Keratinocyte (primary cell): ENCODE data around the gene FMN2. TPM values are rescaled to one million over a fixed set of nuclear protein-coding genes. Genes with fewer than 3 reads are reported as not detected.

Experiments
- DNase-seq: peaks from one replicate; pipeline ENCODE4 v3.0.0-alpha.2; 2011; ENCODE audit warnings: low read depth, missing footprints, low spot score
- FAIRE-seq: peaks from 2 replicates; lab custom pipeline; 2011; peaks lifted over from hg19 to GRCh38; lab: Jason Lieb, UNC
- H2AFZ ChIP-seq: 2 replicates; pipeline ENCODE4 v1.6.0; 2012; ENCODE audit warnings: low read length, control low read depth, inconsistent platforms; ENCODE audit not compliant: control insufficient read depth
- H3K27ac ChIP-seq: 2 replicates; pipeline ENCODE4 v1.5.1; 2011; ENCODE audit warnings: low read length; ENCODE audit not compliant: control insufficient read depth, insufficient read depth
- H3K27me3 ChIP-seq: 3 replicates; pipeline ENCODE4 v1.6.0; 2011; ENCODE audit warnings: low read length; ENCODE audit not compliant: control insufficient read depth, insufficient read depth; ENCODE audit errors: extremely low read depth
- H3K36me3 ChIP-seq, 2 experiments: 2 replicates in 1 of 2; 3 replicates in 1 of 2; pipeline ENCODE4 v1.5.1; 2011; ENCODE audit warnings: low read length in 2 of 2, mild to moderate bottlenecking in 1 of 2; ENCODE audit not compliant: control insufficient read depth in 2 of 2, insufficient read depth in 2 of 2; ENCODE audit errors: extremely low read depth in 1 of 2
- H3K4me1 ChIP-seq: 3 replicates; pipeline ENCODE4 v1.5.1; 2011; ENCODE audit warnings: low read length; ENCODE audit not compliant: control insufficient read depth, insufficient read depth; ENCODE audit errors: extremely low read depth
- H3K4me2 ChIP-seq: 3 replicates; pipeline ENCODE4 v1.6.0; 2011; ENCODE audit warnings: low read depth, low read length; ENCODE audit not compliant: control insufficient read depth, insufficient read depth; ENCODE audit errors: extremely low read depth
- H3K4me3 ChIP-seq, 3 experiments: fragments of 200-600 bp in 1 of 3; sonication (generic) in 1 of 3; 2 replicates in 2 of 3; 3 replicates in 1 of 3; pipeline ENCODE4 v1.5.1; 2011 to 2016; ENCODE audit warnings: low read length in 3 of 3, mild to moderate bottlenecking in 3 of 3, control low read depth in 2 of 3, inconsistent platforms in 1 of 3, low read depth in 1 of 3, mixed read lengths in 1 of 3, mixed run types in 1 of 3, moderate library complexity in 1 of 3; ENCODE audit not compliant: control insufficient read depth in 2 of 3, insufficient read depth in 2 of 3; ENCODE audit errors: extremely low read depth in 1 of 3
- H3K79me2 ChIP-seq: 2 replicates; pipeline ENCODE4 v1.6.0; 2012; ENCODE audit warnings: low read length; ENCODE audit not compliant: control insufficient read depth, insufficient read depth
- H3K9ac ChIP-seq: 3 replicates; pipeline ENCODE4 v1.6.0; 2011; ENCODE audit warnings: low read length; ENCODE audit not compliant: control insufficient read depth, insufficient read depth; ENCODE audit errors: extremely low read depth
- H3K9me1 ChIP-seq: 3 replicates; pipeline ENCODE4 v1.6.0; 2011; ENCODE audit warnings: low read length; ENCODE audit not compliant: control insufficient read depth, insufficient read depth; ENCODE audit errors: extremely low read depth
- H3K9me3 ChIP-seq: 2 replicates; pipeline ENCODE4 v1.5.1; 2012; ENCODE audit warnings: low read depth, low read length; ENCODE audit not compliant: control insufficient read depth
- H4K20me1 ChIP-seq: 3 replicates; pipeline ENCODE4 v1.6.0; 2011; ENCODE audit warnings: low read length; ENCODE audit not compliant: control insufficient read depth, insufficient read depth; ENCODE audit errors: extremely low read depth
- EZH2 ChIP-seq: IDR thresholded peaks from one replicate; pipeline ENCODE4 v1.6.1; 2012; ENCODE audit warnings: inconsistent platforms, mild to moderate bottlenecking, low read length, moderate library complexity
- dilution Hi-C: fragments of 300-500 bp; cut with MboI; formaldehyde crosslinking; loops from one replicate; pipeline ENCODE4 v1.7.0; 2020; ENCODE audit warnings: low sequenced_read_pairs; ENCODE audit not compliant: extremely low pct_ligation_motif_present
- polyA plus RNA-seq, 5 experiments: library from polyadenylated mRNA; depleted of rRNA in 3 of 5; stranded (reverse) in 3 of 5; stranded (forward) in 1 of 5; unstranded in 1 of 5; fragments of >200 nt; gene quantifications; 1 replicate in 1 of 5; 2 replicates in 3 of 5; 3 replicates in 1 of 5; pipeline versions ENCODE4 v1.2.1 to v1.2.3, GENCODE V29; 2011 to 2012; ENCODE audit warnings: missing spikeins in 2 of 5, low read depth in 1 of 5, low replicate concordance in 1 of 5
- TF ChIP-seq, protein P1 (sequence below), 3 experiments: IDR thresholded peaks in 1 of 3; conservative IDR thresholded peaks in 1 of 3; optimal IDR thresholded peaks in 1 of 3; 2 replicates in 2 of 3; 3 replicates in 1 of 3; pipeline versions ENCODE3 to v1.5.1; 2011; ENCODE audit warnings: low read length in 3 of 3, mild to moderate bottlenecking in 3 of 3, moderate library complexity in 2 of 3, control low read depth in 1 of 3, inconsistent platforms in 1 of 3; ENCODE audit not compliant: insufficient read depth in 2 of 3; ENCODE audit errors: extremely low read depth in 1 of 3

Gene FMN2
- polyA plus RNA-seq, 1 donor (not counting 4 experiments of a cell fraction or from before 2014, with no cell fraction given), result not detected

DNA sequence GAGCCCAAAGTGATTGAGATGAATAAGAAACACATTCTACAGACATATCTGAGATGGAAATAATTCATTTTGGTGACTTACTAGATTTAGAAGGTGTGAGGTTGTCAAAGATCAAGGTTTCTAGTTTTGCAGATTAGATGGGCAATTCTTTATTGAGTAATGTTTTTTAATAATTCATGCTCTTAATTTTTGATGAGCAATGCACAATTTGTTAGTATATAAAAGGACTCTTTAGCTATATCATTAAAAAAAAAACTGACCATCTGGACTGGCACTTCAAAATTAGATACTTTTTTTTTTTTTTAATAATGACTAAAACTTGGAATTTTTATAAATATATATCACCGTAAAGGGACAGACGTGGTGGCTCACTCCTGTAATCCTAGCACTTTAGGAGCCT, 63.9 kb downstream of the FMN2 start:
- TF ChIP-seq, protein P1, sequence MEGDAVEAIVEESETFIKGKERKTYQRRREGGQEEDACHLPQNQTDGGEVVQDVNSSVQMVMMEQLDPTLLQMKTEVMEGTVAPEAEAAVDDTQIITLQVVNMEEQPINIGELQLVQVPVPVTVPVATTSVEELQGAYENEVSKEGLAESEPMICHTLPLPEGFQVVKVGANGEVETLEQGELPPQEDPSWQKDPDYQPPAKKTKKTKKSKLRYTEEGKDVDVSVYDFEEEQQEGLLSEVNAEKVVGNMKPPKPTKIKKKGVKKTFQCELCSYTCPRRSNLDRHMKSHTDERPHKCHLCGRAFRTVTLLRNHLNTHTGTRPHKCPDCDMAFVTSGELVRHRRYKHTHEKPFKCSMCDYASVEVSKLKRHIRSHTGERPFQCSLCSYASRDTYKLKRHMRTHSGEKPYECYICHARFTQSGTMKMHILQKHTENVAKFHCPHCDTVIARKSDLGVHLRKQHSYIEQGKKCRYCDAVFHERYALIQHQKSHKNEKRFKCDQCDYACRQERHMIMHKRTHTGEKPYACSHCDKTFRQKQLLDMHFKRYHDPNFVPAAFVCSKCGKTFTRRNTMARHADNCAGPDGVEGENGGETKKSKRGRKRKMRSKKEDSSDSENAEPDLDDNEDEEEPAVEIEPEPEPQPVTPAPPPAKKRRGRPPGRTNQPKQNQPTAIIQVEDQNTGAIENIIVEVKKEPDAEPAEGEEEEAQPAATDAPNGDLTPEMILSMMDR (optimal IDR thresholded peaks at IDR 0.05 in 1 of 3, IDR thresholded peaks at IDR 0.05 in 1 of 3, conservative IDR thresholded peaks at IDR 0.05 in 1 of 3; ENCODE audit: extremely low read depth in 1 of 3, insufficient read depth in 2 of 3, low read length in 3 of 3), result no peak

DNA sequence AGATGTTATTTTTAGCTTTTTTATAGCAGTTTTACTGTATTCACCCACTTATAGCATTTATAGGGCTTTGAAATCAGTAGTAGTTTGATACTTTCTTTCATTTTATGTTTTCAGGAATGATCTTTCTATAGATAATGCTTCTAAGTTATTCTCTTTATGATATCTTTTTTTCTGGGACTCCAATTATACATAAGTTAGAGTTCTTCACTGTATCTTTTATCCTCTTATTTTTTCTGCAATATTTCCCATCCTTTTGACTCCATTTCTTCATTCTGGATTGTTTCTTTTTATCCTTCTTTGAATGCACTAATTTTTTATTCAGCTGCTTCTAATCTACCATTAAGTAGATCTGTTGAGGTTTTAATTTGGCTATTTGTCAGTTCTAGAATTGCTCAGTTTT, 73.1 kb downstream of the FMN2 start:
- Histone ChIP-seq H3K36me3 (no peaks in the 10 kb centered on the region), H2AFZ (no peak overlapping the region), H3K79me2 (no peaks in the 10 kb centered on the region), H3K4me3 (no peak overlapping the region), H3K9me3 (no peaks in the 10 kb centered on the region), H3K27ac (no peak overlapping the region), H3K4me1 (no peaks in the 10 kb centered on the region), H3K9ac (no peak overlapping the region), H3K27me3 (no peaks in the 10 kb centered on the region), H4K20me1 (no peaks in the 10 kb centered on the region), H3K4me2 (no peak overlapping the region), H3K9me1 (no peaks in the 10 kb centered on the region)
- DNase-seq (no peak), FAIRE-seq (no peak)
- dilution Hi-C loops, result no loop called here
- TF ChIP-seq, protein P1 (optimal IDR thresholded peaks at IDR 0.05 in 1 of 3, IDR thresholded peaks at IDR 0.05 in 1 of 3, conservative IDR thresholded peaks at IDR 0.05 in 1 of 3; ENCODE audit: extremely low read depth in 1 of 3, insufficient read depth in 2 of 3, low read length in 3 of 3), result no peak
- no peak for TF ChIP-seq EZH2

More for the DNA sequence above, 63.9 kb downstream of the FMN2 start:
- DNase-seq (no peak), FAIRE-seq (no peak)
- Histone ChIP-seq H3K36me3 (no peaks in the 10 kb centered on the region), H3K4me3 (no peak overlapping the region), H3K9me1 (no peaks in the 10 kb centered on the region), H3K27ac (no peak overlapping the region), H3K9ac (no peak overlapping the region), H3K4me2 (no peak overlapping the region), H2AFZ (no peak overlapping the region), H3K79me2 (no peaks in the 10 kb centered on the region), H3K9me3 (no peaks in the 10 kb centered on the region), H4K20me1 (no peaks in the 10 kb centered on the region), H3K27me3 (no peaks in the 10 kb centered on the region), H3K4me1 (no peaks in the 10 kb centered on the region)
- dilution Hi-C loops, result no loop called here
